Measurements from ENCODE around the gene UBXN7. TPM values are rescaled to one million over a fixed set of nuclear protein-coding genes. Genes with fewer than 3 reads are reported as not detected.
A peak's percentile ranks its signal among the peaks of the same experiment; 100 is the strongest.
"Not testable (repeated sequence)": the region's sequence is repeated elsewhere in the genome, so short reads cannot be mapped to it uniquely, and the experiment has no call there.

The UBXN7 gene
- total RNA-seq, 2 experiments from 2014 or later: 55.9 to 60.5 TPM

DNA sequence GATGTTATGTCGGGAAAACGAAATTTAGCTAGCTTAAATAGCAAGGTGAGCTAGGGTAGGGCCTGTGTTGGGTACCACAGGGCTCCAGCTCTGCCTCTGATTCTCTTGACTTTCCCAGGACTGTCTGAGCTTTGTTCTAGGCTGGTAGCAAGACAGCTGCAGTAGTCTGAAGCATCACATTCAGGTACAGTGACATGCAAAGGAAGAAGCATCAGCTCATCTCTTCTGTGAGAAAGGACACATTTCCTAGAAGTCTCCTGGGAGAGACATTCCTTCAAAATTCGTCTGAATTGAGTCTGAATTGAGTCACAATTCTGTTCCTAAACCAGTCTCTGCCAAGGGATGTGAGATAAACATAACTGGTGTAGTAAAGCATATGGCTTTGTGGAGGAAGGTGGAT is 8.5 kb upstream of the UBXN7 start:
- H3K36me3 Mint-ChIP-seq (ENCODE audit: low read depth): no peaks in the 10 kb centered on the region
- ChIA-PET POLR2A (interaction anchor here (1.2 to 1.3 kb wide), 2 partner anchors 8 to 122 kb away, joined by 3 to 4 read pairs; partner anchors contain the start of genes DYNLT2B and UBXN7), CTCF (interaction anchor here (1.0 kb wide), 1 partner anchor 187 kb away, joined by 3 read pairs; no protein-coding TSS in a partner anchor)
- no peaks in the 10 kb centered on the region for H3K27me3 Mint-ChIP-seq
- H3K27ac Mint-ChIP-seq: no peak overlapping the region
- no peaks in the 10 kb centered on the region for H3K9me3 Mint-ChIP-seq
- no peak for DNase-seq
- H3K4me1 Mint-ChIP-seq: peaks cover 21% of the 10 kb centered on the region
- H3K4me3 Mint-ChIP-seq: no peak overlapping the region

DNA sequence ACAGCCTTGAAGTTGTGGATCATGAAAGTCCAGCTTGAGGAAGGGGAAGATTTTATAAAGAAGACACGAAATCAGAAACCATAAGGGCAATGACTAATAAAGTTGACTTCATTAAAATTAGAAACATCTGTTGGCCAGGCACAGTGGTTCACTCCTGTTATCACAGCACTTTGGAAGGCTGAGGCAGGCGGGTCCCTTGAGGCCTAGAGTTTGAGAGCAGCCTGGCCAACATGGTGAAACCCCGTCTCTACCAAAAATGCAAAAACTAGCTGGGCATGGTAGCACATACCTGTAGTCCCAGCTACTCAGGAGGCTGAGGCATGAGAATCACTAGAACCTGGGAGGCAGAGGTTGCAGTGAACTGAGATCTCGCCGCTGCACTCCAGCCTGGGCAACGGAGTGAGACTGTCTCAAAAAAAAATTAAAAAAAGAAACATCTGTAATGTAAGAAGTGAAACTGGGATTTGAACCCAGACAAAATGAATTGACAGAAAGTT is 7.9 kb upstream of the UBXN7 start:
- CTCF ChIA-PET: no interaction called here
- Mint-ChIP-seq H3K27me3 (no peaks in the 10 kb centered on the region), H3K36me3 (ENCODE audit: low read depth) (no peaks in the 10 kb centered on the region), H3K4me1 (peaks cover 18% of the 10 kb centered on the region), H3K9me3 (no peaks in the 10 kb centered on the region), H3K4me3 (no peak overlapping the region), H3K27ac (no peak overlapping the region)
- no peak for DNase-seq
- POLR2A ChIA-PET: interaction anchor here (1.2 kb wide), 1 partner anchor 122 kb away, joined by 4 read pairs; the partner anchor contains the start of gene DYNLT2B

DNA sequence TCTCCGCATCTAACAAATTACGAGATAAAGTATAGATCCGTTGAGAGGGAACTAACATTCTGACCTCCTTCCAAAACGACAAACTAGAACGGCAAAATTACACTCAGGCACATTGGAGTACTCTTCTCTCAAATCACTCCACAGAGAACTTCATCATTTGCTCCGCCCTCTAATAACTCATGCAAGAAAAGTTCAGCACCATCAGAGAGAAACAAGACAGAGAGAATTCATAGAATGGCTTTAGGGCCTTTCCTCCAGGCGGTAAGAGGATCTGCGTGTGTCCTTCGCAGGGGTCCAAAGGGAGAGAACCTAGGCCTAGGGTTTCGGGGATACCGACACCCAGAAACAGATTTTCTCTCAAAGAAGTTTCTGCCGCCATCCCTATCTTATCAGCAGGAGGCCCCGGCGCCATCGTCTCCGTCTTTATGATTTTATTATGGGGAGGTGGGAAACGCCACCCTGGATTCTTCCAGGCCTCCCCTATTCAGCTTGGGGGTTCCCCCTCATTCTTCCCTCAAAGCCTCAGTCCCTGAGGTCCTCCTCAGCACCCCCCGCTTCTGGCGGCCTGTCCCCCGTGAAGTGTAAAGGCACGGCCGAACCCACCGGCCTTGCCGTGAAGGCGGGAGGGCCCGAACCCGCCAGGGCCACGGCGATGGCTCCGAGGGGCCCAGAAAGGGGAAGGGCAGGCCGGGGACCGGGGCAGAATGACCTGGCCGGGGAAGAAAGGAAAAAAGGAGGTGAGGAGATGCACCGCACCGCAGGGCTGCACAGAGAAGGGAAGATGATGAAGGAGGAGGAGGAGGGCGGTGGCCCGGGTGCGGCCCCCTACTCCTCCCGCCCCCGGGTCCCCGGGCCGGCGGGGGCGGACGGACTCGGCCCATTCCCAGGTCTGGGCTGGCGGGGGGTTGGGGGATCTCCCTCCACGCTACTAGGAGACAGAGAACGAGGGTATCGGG is 768 bp downstream of the UBXN7 start:
- no peaks in the 10 kb centered on the region for H3K9me3 Mint-ChIP-seq
- peak overlapping the region; percentile 93 for H3K27ac Mint-ChIP-seq
- peaks cover 17% of the 10 kb centered on the region for H3K36me3 Mint-ChIP-seq (ENCODE audit: low read depth)
- peak overlapping the region; percentile 77 for H3K4me3 Mint-ChIP-seq
- ChIA-PET CTCF (interaction anchor here (0.6 to 1.6 kb wide), 4 partner anchors 56 to 162 kb away, joined by 3 to 10 read pairs (median 7); no protein-coding TSS in a partner anchor), POLR2A (interaction anchor here (0.6 to 1.8 kb wide), 8 partner anchors 8 to 159 kb away, joined by 3 to 17 read pairs (median 6); partner anchors contain the start of genes DYNLT2B and RNF168)
- peak; percentile 36 for DNase-seq
- no peaks in the 10 kb centered on the region for H3K27me3 Mint-ChIP-seq
- peaks cover 20% of the 10 kb centered on the region for H3K4me1 Mint-ChIP-seq

DNA sequence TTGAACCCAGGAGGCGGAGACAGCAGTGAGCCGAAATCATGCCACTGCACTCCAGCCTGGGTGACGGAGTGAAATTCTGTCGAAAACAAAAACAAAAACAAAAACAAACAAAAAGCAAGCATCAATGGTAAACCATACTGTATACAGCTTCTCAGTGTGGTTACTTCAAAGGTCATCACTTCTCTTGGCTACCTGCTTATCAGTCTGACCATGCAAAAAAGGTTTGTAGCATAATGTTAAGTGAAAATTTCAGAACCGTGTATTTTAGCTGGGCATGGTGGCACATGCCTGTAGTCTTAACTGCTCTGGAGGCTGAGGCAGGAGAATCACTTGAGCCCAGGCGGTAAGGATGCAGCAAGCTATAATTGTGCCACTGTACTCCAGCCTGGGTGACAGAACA is 4.2 kb downstream of the UBXN7 start:
- H3K4me1 Mint-ChIP-seq: peaks cover 19% of the 10 kb centered on the region
- H3K4me3 Mint-ChIP-seq: no peak overlapping the region
- no peaks in the 10 kb centered on the region for H3K9me3 Mint-ChIP-seq
- H3K36me3 Mint-ChIP-seq (ENCODE audit: low read depth): peaks cover 27% of the 10 kb centered on the region
- CTCF ChIA-PET: no interaction called here
- POLR2A ChIA-PET: no interaction called here
- H3K27ac Mint-ChIP-seq: no peak overlapping the region
- DNase-seq: no peak
- H3K27me3 Mint-ChIP-seq: no peaks in the 10 kb centered on the region

DNA sequence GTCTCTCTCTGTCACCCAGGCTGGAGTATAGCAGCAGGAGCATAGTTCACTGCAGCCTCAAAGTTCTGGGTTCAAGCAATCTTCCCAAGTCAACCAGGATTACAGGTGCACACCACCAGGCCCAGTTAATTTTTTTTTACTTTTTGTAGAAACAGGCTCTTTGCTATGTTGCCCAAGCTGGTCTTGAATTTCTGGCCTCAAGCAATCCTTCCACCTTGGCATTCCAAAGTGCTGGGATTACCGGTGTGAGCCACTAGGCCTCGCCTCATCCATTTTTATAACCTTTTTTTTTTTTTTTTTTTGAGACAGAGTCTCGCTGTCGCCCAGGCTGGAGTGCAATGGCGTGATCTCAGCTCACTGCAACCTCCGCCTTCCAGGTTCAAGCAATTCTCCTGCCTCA is 7.8 kb downstream of the UBXN7 start:
- POLR2A ChIA-PET, H3K9me3 Mint-ChIP-seq, H3K27me3 Mint-ChIP-seq, DNase-seq, CTCF ChIA-PET, H3K4me3 Mint-ChIP-seq, H3K27ac Mint-ChIP-seq, H3K4me1 Mint-ChIP-seq: not testable (repeated sequence)
- peaks cover 18% of the 10 kb centered on the region for H3K36me3 Mint-ChIP-seq (ENCODE audit: low read depth)

DNA sequence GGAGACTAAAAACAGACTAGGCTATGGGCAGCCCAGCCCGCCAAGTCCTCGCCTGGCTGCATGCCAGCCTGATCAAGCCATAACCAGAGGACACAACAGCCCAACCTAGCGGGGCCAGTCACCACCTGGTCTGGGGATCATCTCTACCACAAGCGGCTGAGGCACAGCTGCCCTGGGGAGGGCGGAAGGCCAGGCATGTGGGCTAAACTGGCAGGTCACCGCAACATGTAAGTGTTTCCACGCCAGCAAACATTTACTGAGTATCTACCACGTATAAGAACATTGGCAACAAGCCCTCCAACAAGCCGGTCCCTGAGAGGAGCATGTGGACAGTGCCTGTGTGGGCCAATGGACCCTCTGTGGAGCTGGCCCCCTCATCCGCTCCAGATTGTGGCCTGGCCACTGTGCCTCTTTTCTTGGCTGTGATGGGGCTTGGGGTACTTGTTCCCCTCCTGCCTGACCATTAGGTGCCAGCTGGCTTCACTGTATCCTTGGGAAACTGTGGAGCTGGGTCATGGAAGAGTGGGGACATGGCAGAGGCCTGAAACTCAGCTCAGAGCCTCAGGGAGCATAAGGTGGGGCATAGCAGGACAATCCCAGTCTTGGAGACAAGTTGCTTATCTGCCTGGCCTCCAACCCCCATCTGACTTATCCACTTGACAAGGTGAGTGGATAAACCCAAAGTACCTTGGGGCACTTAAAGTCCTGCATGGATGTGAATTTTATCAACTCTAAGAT is 9.0 kb downstream of the UBXN7 start:
- H3K36me3 Mint-ChIP-seq (ENCODE audit: low read depth): peaks cover 18% of the 10 kb centered on the region
- H3K4me1 Mint-ChIP-seq: peaks cover 1% of the 10 kb centered on the region
- H3K27ac Mint-ChIP-seq: no peak overlapping the region
- DNase-seq: no peak
- H3K27me3 Mint-ChIP-seq: no peaks in the 10 kb centered on the region
- H3K4me3 Mint-ChIP-seq: no peak overlapping the region
- ChIA-PET POLR2A (interaction anchor here (1.8 kb wide), 1 partner anchor 9 kb away, joined by 5 read pairs; the partner anchor contains the start of gene UBXN7), CTCF (no interaction called here)
- no peaks in the 10 kb centered on the region for H3K9me3 Mint-ChIP-seq

DNA sequence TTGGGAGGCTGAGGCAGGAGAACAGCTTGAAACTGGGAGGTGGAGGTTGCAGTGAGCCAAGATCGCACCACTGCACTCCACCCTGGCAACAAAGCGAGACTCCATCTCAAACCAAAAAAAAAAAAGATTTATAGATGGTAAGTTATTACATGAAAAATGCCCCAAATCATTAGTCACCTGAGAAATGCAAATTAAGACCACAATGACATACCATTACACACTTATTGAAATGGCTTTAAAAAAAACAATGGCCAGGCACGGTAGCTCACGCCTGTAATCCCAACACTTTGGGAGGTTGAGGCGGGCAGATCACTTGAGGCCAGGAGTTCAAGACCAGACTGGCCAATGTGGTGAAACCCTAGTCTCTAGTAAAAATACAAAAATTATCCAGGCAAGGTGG is 10.6 kb downstream of the UBXN7 start:
- peaks cover 14% of the 10 kb centered on the region for H3K36me3 Mint-ChIP-seq (ENCODE audit: low read depth)
- H3K27me3 Mint-ChIP-seq, H3K9me3 Mint-ChIP-seq, H3K4me3 Mint-ChIP-seq, DNase-seq, H3K4me1 Mint-ChIP-seq, POLR2A ChIA-PET, H3K27ac Mint-ChIP-seq: not testable (repeated sequence)
- CTCF ChIA-PET: interaction anchor here (1.1 to 1.3 kb wide), 2 partner anchors 10 to 101 kb away, joined by 3 to 4 read pairs; no protein-coding TSS in a partner anchor

DNA sequence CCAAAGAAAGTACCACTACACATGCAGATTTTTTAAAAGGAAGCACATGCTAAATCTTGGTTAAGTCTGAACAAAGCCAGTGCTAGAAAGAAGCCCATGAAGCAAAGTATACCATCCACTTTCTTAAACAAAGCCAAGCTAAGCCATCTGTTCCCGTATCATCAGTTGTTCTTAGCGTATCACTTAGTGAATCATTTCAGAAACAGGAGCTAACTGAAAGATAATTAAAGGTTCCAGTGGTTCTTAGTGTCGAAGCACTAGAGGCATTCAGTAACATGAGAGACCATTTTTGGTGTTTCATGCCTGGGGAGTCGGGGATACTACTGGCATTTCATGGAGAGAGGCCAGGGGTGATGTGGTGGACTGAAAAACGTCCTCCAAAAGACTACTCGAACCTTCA is 12.8 kb downstream of the UBXN7 start:
- no peaks in the 10 kb centered on the region for H3K9me3 Mint-ChIP-seq
- ChIA-PET POLR2A (interaction anchor here (0.9 kb wide), 1 partner anchor 149 kb away, joined by 3 read pairs; the partner anchor contains the start of gene WDR53), CTCF (no interaction called here)
- H3K27me3 Mint-ChIP-seq: no peaks in the 10 kb centered on the region
- H3K4me3 Mint-ChIP-seq: no peak overlapping the region
- H3K27ac Mint-ChIP-seq: no peak overlapping the region
- H3K4me1 Mint-ChIP-seq: peaks cover 6% of the 10 kb centered on the region
- peaks cover 8% of the 10 kb centered on the region for H3K36me3 Mint-ChIP-seq (ENCODE audit: low read depth)
- no peak for DNase-seq

DNA sequence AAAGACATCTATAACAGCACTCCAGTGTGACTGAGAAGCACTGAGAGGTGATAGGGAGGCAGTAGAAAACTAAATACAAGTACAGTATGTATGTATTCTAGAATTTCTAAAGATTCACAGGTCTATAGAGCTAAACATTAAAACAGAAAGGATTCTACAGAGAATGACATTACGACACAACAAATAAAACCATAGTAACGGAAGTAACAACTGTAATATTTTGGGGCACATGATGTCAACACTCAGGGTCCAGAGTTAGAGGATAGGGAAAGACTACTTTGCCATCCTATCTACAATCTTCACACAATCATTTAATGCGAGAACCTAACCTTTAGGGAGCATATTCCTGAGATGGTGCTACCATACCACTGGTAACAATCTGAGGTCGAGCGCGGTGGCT is 13.6 kb downstream of the UBXN7 start:
- Mint-ChIP-seq H3K4me3 (no peak overlapping the region), H3K9me3 (no peaks in the 10 kb centered on the region), H3K36me3 (ENCODE audit: low read depth) (peaks cover 10% of the 10 kb centered on the region), H3K4me1 (peaks cover 8% of the 10 kb centered on the region), H3K27me3 (no peaks in the 10 kb centered on the region), H3K27ac (no peak overlapping the region)
- CTCF ChIA-PET: no interaction called here
- DNase-seq: no peak
- POLR2A ChIA-PET: interaction anchor here (0.9 kb wide), 1 partner anchor 149 kb away, joined by 3 read pairs; the partner anchor contains the start of gene WDR53

DNA sequence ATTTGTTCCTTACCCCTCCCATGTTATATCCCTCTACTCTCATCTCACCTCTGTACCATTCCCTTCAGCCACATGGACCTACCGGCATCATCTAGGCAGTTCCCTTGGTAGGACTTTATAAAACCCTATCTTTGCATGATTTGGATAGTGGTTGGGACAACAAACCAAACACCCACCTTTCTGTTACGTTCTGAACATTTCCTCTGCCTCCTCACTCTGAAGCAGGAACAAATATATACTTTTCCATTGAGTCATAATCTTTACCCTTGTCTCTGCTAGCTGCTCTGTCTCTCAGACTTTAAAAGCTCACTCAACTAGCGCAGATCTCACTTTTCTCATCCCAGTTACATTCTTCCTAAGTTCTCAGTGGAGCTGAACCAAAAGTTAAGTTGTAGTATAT is 17.8 kb downstream of the UBXN7 start:
- Mint-ChIP-seq H3K27me3 (no peaks in the 10 kb centered on the region), H3K36me3 (ENCODE audit: low read depth) (peaks cover 10% of the 10 kb centered on the region), H3K4me3 (no peak overlapping the region), H3K27ac (no peak overlapping the region), H3K4me1 (peaks cover 8% of the 10 kb centered on the region), H3K9me3 (peaks cover 2% of the 10 kb centered on the region)
- DNase-seq: no peak
- ChIA-PET POLR2A (no interaction called here), CTCF (interaction anchor here (1.3 kb wide), 1 partner anchor 8 kb away, joined by 5 read pairs; no protein-coding TSS in a partner anchor)

DNA sequence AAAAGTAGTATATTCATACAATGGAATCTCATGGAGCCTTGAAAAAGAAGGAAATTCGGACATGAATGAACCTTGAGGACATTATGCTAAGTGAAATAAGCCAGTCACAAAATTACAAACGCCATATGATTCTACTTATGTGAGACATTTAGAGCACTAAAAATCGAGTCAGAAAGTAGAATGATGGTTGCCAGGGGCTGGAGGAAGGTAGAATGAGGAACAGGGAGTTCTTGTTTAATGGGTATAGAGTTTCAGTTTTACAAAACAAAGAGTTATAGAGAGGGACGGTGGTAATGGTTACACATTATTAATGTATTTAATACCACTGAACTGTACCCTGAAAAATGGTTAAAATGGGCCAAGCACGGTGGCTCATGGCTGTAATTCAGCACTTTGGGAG is 19.5 kb downstream of the UBXN7 start:
- Mint-ChIP-seq H3K9me3 (peaks cover 5% of the 10 kb centered on the region), H3K4me3 (no peak overlapping the region), H3K36me3 (ENCODE audit: low read depth) (peaks cover 22% of the 10 kb centered on the region), H3K4me1 (peaks cover 10% of the 10 kb centered on the region), H3K27me3 (no peaks in the 10 kb centered on the region), H3K27ac (no peak overlapping the region)
- DNase-seq: no peak
- ChIA-PET CTCF (no interaction called here), POLR2A (interaction anchor here (0.6 kb wide), 1 partner anchor 632 kb away, joined by 6 read pairs; no protein-coding TSS in a partner anchor)

DNA sequence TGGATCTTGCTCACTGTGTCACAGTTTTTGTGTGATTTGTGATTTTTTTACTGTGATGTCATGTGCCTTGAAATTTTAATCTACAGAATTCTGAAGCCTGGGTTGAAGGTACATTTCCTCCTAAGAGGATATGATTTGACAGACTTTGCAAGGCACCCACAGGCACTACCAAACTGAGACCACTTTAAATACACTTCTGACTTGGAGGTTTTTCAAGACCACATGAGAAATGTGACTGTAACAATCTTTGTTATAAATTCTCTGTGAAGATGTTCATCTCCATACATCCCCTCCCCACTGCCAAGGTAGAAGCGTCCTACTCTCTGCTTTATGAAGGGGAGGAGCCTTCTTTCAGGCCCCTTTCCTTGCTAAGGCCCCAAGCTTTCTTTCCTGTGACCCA is 22.8 kb downstream of the UBXN7 start:
- Mint-ChIP-seq H3K36me3 (ENCODE audit: low read depth) (peaks cover 24% of the 10 kb centered on the region), H3K4me1 (peaks cover 4% of the 10 kb centered on the region), H3K27ac (no peak overlapping the region), H3K27me3 (no peaks in the 10 kb centered on the region), H3K4me3 (no peak overlapping the region), H3K9me3 (peaks cover 5% of the 10 kb centered on the region)
- CTCF ChIA-PET: no interaction called here
- POLR2A ChIA-PET: no interaction called here
- DNase-seq: no peak
